HG03108 (cell line): ENCODE measurements around the gene MAPK8.
"Not testable (repeated sequence)": the region's sequence is repeated elsewhere in the genome, so short reads cannot be mapped to it uniquely, and the experiment has no call there.

Experiments
- ATAC-seq: cut with Tn5 transposase; IDR thresholded peaks from one replicate; pipeline ENCODE4 v1.9.1; 2021; ENCODE audit warnings: moderate library complexity; ENCODE audit not compliant: unreplicated experiment

The MAPK8 gene

GRCh38 chr10:48333856-48334255, 27.4 kb downstream of the MAPK8 start:
- ATAC-seq: no peak

GRCh38 chr10:48335788-48336187, 29.3 kb downstream of the MAPK8 start:
- no peak for ATAC-seq

- ATAC-seq: peak; percentile 79
Observed at GRCh38 chr10:48336978-48337599, 30.6 kb downstream of the MAPK8 start.

GRCh38 chr10:48340734-48341133, 34.3 kb downstream of the MAPK8 start:
- no peak for ATAC-seq

GRCh38 chr10:48343106-48343505, 36.6 kb downstream of the MAPK8 start:
- ATAC-seq: no peak

- ATAC-seq: no peak
Observed at GRCh38 chr10:48343921-48344598, 37.6 kb downstream of the MAPK8 start.

GRCh38 chr10:48346248-48346647, 39.8 kb downstream of the MAPK8 start:
- ATAC-seq: not testable (repeated sequence)

- ATAC-seq: not testable (repeated sequence)
Observed at GRCh38 chr10:48347539-48347938, 41.1 kb downstream of the MAPK8 start.

- not testable (repeated sequence) for ATAC-seq
Observed at GRCh38 chr10:48347943-48348342, 41.5 kb downstream of the MAPK8 start.

GRCh38 chr10:48353246-48353645, 46.8 kb downstream of the MAPK8 start:
- ATAC-seq: no peak

- no peak for ATAC-seq
Observed at GRCh38 chr10:48357631-48358030, 51.2 kb downstream of the MAPK8 start.

GRCh38 chr10:48358162-48358561, 51.7 kb downstream of the MAPK8 start:
- no peak for ATAC-seq

GRCh38 chr10:48358838-48359237, 52.4 kb downstream of the MAPK8 start:
- no peak for ATAC-seq

GRCh38 chr10:48361176-48361575, 54.7 kb downstream of the MAPK8 start:
- ATAC-seq: no peak

GRCh38 chr10:48363617-48364355, 57.3 kb downstream of the MAPK8 start:
- ATAC-seq: no peak

GRCh38 chr10:48364659-48365405, 58.4 kb downstream of the MAPK8 start:
- ATAC-seq: no peak

- no peak for ATAC-seq
Observed at GRCh38 chr10:48365668-48366067, 59.2 kb downstream of the MAPK8 start.

- ATAC-seq: no peak
Observed at GRCh38 chr10:48366261-48366660, 59.8 kb downstream of the MAPK8 start.

- ATAC-seq: no peak
Observed at GRCh38 chr10:48369501-48369900, 63.0 kb downstream of the MAPK8 start.

GRCh38 chr10:48377751-48378530, 71.5 kb downstream of the MAPK8 start:
- no peak for ATAC-seq

- ATAC-seq: no peak
Observed at GRCh38 chr10:48378675-48379074, 72.2 kb downstream of the MAPK8 start.
